CMK (cell line): ENCODE data around the gene MYO1D.
"Not testable (repeated sequence)": the region's sequence is repeated elsewhere in the genome, so short reads cannot be mapped to it uniquely, and the experiment has no call there.

ENCODE experiments used
- DNase-seq: peaks from one replicate; pipeline ENCODE4 v3.0.0-alpha.2; 2010; ENCODE audit warnings: low read depth

Gene MYO1D

DNA sequence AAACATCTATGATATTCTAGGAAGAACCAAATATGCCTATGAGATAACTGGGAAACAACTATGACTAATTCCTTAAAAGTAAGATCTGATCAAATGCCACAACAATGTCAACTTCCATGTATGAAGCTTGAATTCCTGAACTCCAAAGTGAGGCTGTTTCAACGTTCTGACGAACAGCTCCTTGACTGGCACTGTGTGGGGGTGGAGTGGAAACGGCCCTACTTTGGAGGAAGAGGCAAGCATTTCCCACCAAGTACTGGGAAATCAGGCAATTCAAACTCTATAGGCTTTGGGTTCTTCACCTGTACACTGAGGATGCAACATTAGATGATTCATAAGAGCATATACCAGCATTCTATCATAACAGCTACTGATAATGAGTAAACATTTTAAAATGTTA is 203.0 kb downstream of the MYO1D start:
- no peak for DNase-seq

DNA sequence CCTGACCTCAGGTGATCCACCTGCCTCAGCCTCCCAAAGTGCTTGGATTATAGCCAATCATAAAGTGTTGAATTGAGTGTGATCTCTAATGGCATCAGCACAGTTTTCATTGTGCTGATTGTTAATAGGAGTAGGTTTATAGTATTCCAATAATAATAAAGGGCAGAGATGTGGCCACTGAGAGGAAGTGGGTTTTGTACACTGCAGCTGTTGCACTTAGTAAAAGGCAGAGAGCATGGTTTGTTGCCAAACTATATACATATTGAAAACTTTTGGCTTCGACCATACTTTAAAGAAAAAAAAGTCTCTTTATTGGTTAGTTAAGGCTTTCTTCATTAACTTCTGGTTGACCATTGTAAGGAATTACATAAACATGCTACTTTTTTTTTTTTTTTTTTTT is 204.2 kb downstream of the MYO1D start:
- no peak for DNase-seq

DNA sequence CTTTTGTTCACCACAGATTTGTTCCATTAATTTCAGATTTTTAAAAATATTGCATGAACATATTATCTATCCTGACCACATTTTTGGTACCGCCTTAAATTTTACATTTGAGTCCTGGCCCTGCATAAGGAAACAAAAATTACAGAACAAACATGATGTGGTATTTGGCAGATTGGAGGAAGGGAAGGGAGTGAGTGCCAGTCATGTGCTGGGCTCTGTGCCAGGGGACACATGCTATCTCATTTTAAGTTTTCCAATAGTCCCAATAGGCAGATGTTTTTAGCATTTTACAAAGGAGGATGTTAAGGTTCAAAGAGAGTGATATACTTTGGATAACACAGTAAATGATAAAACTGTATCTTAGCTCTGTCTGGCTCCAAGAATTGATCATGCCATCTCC is 205.0 kb downstream of the MYO1D start:
- no peak for DNase-seq

DNA sequence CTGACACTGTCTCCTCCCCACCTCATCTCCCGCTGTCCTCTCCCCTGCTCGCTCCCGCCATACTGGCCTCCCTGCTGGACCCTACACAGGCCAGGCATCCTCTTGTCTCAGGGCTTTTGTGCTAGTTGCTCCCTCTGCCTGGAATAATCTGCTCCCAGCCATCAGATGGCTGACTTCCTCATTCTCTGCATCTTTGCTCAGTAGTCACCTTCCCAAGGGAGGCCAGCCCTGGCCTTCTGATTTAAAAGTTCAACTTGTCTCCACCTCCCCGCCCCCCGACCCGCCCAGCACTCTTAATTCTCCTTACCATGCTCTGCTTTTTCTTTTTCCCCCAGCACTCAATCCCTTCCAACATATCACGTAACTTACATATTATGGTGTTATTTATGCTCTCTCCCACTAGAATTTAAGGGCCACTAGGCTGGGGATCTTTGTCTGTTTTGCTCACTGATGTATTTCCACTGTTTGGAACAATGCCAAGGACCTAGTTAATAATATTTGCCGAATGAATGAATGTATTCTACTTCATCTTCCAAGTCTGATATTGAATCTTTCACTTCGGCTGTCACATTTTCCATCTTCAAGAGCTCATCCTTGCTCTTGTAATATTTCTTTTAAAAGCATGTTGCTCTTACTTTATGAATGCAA is 211.9 kb downstream of the MYO1D start:
- DNase-seq, result no peak

DNA sequence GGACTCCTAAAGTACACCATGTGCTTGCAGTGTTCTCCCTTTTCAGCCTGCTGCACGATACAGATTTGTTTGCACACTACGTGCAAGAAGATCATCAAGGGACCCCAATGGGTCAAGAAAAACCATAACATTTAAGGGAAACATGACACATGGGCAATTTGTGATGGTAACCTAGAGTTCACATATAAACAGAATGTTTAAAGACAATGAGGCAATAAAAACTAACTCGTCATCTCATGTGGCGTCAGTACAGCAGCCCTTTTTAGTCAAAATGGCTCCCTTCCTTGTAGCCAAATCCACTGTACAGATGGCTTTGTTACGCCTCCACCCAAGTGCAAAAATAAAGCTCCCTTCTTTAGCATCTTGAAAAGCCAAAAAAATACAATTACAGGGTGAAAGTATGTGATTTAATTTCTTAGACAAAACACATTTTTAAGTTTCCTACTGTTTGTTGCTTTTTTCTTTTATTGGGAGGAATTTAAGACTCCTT is 216.4 kb downstream of the MYO1D start:
- DNase-seq, result no peak

DNA sequence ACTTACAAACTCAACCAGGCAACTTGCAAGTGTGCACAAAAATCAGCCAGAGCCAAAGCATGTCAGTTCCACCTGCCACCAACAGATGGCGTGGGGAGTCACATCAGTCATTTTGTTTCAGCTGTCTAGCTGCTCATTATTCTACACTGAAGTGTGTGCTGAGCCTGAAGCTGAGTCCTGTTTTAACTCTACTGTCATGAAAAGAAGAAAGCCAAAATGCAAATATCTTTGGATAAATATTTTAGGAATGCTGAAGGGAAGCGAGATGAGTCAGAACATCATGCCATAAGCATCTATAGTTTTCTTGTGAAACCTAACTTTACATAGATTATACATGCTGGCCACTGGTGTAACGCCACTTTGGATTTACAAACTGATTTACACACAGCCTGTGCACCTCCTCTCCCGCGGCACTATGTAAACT is 217.5 kb downstream of the MYO1D start:
- DNase-seq, result peak; percentile 60

DNA sequence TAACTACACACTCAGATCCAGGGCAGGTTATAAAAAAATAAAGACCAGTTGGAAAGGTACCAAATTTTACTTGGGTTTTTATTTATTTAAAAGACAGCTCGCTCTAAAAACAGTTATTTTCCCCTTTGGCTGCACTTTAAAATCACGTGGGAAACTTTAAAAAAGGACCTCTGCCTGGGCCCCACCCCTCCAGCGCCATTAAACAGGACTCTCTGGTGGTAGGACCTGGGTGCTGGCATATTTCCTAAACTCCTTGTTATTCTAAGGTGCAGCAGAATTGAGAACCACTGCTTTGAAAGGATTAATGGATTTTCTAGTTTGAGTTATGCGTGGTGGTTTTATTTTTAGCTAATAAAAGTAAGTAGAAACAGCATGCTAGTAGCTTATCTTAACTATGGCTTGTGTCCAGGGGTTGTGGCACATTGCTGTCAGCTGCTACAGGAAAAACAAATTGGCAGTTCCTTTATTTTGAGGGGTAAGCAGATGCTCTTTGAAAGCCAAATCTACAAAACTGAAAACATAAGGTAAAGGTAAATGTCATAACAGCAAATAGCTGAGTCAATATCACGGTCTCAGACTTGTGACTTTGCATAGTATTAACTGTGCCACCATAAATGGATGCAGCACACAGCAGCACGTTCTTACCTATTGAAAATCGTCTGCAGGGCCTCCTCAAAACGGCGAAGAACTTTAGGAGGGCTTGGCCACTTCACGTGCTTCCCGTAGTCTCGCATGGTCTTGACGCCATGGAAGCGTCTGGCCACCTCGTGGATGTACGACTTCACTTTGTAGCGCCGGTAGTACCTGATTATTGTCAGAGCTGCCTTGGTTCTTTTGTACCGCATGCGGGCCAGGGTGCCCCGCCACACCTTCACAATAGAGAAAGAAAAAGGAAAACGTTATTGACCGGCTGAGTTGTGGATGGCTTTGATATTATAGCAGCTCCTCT is 218.2 kb downstream of the MYO1D start:
- DNase-seq, result no peak

DNA sequence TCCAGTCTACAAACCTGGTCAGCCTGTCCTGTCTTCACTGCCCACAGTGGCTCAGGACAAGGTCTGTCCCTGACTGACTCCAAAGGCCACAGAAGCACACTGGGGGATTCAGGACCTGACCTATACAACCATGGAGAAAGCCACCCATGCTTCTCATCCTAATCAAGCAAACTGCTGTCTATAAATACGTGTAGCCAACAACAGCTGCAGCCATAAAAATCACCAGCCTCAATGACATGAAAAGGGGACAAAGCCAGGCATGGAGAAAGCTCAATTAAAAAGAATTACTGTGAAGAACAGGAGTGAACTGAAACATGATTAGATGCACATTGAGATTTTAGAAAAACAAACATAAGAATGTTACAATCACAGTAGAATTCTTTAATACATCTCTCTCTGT is 220.0 kb downstream of the MYO1D start:
- DNase-seq, result no peak

DNA sequence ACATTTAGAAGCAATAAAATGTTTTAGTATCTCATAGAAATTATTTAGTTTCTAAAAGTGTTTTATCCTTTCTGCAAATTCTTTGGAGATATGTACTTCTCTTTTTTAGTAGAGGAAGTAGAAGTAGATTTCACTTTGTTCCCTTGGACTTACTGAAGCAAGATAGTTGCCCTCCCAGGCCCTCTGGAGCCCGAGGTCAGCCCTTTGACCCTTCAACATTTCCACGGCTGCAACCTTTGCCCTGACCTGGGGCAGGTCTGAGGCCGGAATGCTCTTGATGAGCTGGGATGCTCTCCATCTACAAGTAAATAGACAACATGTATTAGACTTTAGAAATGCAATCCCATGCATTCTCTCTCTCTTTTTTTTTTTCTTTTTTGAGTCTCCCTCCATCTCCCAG is 222.6 kb downstream of the MYO1D start:
- no peak for DNase-seq

DNA sequence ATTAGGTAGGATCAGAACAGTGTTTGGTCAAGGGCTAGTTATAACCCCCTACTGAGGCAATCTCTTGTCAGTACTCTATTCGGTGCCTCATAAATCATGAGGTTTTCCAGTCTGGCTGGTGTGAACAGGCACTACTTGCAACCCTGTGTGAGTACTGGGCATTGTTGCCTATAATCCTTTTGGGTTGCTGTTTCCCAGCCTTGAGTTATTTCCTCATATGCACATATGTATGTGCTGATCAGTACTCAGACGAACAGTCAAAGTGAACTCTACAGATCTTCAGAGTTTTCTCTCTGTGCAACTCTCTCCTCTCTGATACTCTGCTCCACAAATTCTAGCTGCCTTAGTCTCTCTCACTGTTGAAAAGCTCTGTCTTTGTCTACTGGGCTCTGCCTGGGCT is 225.8 kb downstream of the MYO1D start:
- no peak for DNase-seq

DNA sequence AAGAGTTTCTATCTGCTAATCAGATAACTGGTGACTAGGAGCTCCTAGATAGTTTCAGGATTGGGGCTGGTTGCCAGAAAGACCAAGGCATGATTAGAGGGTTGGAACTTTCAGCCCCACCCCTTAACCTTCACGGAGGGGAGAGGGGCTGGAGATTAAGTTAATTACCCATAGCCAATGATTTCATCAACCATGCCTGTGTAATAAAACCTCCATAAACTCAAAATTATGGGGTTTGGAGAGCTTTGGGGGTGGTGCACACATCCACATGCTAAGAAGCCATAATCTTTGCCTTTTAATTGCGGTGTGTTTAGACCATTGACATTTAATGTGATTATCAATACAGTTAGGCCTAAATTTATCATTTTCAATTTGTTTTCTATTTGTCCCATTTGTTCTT is 228.5 kb downstream of the MYO1D start:
- no peak for DNase-seq

DNA sequence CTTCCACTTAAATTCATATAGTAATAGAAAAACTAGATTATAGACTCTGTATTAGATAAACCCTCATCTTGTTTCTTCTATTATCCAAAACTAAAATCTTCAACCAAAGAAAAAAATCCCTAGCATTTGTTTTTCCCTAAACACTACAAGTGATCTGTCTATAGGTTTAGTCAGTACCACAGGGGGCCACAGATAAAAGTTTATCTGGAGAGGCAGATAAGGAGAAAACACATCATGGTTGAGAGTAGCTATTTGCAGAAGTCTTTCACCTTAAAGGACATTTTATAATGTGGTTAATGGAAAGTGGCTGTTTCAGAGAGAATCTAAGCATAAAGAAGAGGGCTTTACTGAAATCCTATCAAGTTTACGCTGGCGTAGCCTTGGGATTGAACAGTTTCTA is 230.0 kb downstream of the MYO1D start:
- DNase-seq, result no peak

DNA sequence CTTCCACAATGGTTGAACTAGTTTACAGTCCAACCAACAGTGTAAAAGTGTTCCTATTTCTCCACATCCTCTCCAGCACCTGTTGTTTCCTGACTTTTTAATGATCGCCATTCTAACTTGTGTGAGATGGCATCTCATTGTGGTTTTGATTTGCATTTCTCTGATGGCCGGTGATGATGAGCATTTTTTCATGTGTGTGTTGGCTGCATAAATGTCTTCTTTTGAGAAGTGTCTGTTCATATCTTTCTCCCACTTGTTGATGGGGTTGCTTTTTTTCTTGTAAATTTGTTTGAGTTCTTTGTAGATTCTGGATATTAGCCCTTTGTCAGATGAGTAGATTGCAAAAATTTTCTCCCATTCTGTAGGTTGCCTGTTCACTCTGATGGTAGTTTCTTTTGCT is 235.4 kb downstream of the MYO1D start:
- DNase-seq, result not testable (repeated sequence)

DNA sequence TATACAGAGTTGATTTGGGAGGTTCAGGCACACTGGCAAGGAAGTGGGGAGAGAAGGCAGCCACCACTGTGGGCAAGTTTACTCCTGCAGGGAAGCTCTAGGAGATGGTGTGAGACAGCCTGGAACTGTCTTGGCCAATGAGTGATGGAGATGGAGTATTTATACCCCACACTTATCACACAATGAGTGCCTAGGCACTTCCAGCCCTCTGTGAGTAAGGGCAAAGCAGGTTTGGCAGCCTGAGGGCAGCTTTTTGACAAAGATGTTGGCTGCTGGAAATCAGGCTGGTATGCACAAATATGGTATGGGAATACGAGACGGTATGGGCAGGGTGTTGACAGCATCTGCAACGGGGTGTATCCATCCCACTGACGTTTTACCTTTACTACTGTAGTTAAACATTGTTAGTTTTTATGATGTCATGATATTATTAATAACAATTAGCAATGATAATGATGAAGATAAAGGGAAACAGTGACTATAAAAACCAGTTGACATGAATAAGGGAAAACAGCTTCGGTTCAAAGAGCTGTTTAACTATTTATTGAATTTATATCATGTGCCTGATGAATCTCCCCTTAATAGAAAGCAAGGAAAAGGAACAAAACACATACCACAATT is 240.2 kb downstream of the MYO1D start:
- no peak for DNase-seq

DNA sequence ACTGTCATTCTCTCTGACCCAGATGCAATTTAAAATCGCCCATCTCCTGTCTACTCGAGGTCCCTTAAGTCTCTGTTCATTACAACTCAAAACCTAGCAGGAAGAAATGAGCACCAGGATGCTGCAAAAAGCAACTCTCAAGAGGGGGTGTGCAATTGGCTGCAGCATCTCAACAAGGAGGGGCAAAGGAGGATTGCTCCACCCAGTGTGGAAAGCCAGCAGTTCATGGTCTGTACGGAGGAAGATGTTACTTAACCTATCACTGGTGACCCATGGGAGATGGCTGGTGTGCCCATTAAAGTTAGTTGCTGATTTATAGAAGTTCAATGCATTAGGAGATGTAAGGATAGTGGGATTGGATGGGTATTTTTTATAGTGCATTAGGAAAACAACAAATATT is 242.8 kb downstream of the MYO1D start:
- DNase-seq, result no peak

DNA sequence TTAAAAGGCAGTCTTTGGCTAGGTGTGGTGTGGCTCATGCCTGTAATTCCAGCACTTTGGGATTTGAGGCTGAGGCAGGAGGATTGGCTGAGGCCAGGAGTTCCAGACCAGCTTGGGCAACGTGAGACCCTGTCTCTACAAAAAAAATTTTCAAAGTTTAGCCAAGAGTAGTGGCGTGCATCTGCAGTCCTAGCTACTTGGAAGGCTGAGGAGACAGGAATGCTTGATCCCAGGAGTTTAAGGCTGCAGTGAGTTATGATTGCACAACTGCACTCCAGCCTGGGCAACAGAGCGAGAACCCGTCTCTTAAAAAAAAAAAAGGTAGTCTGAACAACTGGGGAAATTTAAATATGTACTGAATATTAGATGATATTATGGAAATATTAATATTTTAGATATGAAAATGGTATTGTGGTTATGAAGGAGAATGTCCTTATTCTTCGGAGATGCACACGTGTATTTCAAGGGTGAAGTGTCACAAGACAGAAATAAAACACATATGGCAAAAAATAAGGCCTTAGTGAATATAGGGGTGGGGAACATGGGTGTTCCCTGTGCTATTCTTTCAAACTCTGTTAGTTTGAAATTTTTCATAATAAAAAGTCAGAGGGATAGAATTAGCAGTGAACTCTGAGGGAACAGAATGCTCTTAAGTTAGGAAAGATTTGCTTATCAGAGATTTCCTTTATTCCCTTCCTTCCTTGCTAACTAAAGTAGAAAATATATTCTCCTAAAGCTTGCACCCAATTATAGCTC is 245.4 kb downstream of the MYO1D start:
- DNase-seq, result no peak

DNA sequence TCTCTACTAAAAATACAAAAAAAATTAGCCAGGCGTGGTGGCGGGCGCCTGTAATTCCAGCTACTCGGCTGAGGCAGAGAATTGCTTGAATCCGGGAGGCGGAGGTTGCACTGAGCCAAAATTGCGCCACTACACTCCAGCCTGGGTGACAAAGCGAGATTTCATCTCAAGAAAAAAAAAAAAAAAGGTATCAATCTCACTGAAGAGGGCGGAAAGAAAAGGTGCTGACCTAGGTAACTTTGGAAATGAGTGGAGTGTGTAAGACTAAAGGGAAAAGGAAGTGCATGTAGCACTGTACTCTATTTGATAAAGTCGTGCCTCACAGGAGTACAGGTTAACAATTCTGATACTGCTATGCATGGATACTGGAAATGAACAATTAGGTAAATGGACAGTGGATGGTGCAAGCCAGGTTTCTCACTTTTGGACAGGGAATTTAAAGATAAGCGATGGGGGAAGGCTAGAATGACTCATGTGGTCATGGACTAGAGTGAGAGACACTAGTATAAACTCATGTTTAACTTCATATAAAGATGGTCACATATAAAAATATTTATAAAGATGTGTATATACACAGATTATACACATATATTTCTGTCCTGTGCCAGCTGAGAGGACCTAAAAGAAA is 247.2 kb downstream of the MYO1D start:
- no peak for DNase-seq

DNA sequence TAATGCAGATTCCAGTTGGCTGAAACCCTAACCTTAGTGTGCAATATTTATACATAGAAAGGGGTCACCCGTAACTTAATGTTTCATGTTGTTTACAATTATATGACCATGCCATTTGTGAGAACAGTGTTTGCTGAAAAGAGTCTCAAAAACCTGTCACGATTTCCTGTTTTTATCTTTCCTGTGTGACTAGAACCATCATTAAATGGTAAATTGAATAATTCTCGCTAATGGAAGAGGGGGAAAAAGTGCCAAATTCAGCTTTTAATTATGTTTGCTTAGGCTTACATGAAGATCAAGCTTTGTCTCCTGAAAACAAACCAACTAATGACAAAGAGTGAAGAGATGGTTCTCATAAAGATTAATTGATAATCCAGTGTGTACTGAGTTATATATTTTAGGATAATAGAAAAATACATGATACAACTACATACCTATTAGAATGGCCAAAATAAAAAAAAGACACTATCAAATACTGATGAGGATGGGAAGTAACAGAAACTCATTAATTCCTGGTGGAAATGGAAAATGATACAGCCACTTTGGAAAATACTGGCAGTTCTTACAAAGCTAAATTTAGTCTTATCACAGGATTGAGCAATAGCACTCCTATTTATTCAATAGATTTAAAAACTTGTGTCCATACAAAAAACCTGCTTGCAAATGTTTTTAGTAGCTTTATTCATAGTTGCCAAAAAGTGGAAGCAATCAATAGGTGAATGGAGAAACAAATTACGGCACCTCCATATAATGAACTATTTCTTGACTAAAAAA is 248.5 kb downstream of the MYO1D start:
- DNase-seq, result no peak

DNA sequence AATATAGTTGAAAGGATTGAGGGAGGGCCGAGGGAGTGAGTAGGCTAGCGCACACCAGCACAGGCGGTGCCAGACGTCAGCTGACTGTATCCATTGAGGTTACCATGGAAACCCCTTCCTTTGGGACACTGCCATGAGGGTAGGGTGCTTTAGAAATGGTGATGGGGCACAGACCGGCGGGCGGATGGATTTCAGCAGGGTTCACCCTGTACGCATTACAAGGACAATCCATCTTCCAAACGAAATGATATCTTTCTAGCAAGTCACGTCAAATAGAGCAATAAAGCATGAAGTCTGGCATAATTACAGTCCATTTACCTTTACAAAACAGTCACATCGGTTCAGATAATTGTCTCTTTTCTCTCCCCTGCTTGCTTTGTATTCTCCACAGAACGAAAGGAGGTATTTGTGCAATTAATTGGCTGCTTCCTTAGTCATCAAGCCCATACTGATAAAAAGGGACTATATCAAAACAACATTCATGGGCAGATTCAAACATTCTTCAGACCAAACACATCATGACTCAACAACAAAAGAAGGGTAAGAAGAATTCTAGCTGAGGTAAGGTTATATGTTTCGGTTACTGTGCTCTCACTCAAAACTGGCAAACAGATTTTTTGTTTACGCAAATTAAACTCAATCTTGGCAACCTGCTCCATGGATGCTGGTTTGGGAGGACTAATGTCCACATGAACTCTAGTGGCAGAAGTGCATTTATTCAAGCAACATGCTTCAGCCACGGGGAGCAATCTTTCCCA is 249.5 kb downstream of the MYO1D start:
- no peak for DNase-seq

DNA sequence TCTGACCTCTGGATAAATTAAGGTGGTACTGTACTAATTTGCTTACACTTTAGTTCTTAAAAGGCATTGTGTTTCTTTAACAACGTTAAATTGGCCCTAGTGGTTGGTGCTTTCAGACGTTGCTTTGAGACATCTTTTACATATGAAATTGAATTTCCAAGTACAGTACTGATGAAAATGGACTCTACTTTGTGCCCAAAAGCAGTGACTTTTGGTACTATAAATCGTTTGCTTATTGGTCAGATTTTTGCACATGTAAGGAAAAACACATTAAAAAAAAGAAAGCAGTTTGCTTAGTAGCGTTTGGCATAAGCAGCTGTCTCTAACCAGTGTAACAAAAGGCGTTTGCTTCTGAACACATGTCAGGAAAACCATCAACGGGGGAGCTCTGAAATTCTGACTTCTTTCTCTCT is 250.5 kb downstream of the MYO1D start:
- DNase-seq, result no peak
